Uterus (tissue), 2 donors: Measurements from ENCODE around the gene LIMK2.

Experiments
- CTCF ChIP-seq, 4 experiments: fragments of 200-600 bp in 2 of 4; fragments of 450-650 bp in 2 of 4; sonication (generic) in 2 of 4; IDR thresholded peaks; one replicate each; pipeline ENCODE4 v1.5.1; 2016 to 2019; ENCODE audit warnings: antibody characterized with exemption in 4 of 4, mild to moderate bottlenecking in 2 of 4, moderate library complexity in 1 of 4
- POLR2A ChIP-seq, 2 donors: fragments of 450-650 bp; IDR thresholded peaks; one replicate each; pipeline ENCODE4 v1.6.1; 2016; ENCODE audit warnings: antibody characterized with exemption in 2 of 2, mild to moderate bottlenecking in 1 of 2, moderate library complexity in 1 of 2

DNA sequence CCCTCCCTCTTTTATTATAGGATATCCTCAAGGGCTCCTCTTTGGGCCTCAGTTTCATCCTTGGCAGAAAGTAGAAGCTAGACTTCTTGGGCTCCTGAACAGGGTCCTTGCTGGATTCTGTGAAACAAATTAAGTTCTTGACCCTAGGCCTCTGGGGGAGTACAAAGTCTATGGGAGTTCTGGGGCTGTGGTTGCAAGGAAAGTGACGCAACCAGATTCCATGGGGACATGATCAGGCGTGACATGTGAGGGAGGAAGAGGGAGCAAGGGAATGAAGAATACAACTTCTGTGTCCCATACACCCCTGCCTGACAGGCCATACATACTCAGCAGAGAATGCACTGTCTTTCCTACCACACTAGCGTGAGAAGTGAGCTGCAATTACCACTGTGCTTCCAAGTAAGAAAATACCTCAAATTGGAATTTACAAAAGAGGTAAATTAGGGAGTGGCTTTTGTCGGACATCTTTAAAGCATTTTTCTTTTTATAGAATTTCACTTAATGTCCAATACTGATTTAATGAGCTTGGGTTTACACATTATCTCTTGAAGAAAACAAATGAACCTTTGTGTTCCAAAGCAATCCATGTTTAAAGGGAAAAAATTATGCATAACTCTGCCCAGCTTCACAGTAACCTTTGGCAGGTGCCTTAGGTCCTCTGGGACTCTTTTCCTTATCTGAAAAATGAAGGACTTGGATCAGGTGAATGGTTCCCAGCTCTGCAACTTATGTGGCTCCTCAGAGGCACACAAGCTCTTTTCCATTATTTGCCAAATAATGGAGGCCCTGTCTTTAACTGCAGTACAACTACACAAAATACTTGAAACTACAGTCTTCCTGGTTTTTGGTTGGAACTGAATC, 38.9 kb downstream of the LIMK2 start:
- no peak for TF ChIP-seq CTCF (IDR thresholded peaks at IDR 0.05)
- no peak for TF ChIP-seq POLR2A (IDR thresholded peaks at IDR 0.05)
